IMR-90 (cell line): ENCODE results near the gene MPRIP.

ENCODE experiments used
- TF ChIP-seq, protein P1 (sequence below): conservative IDR thresholded peaks from 2 replicates; pipeline ENCODE4 v1.5.1; 2012; ENCODE audit warnings: mild to moderate bottlenecking, low read depth, low read length, improper control_type of control experiment
- TF ChIP-seq, protein P2 (sequence below): fragments of 150-350 bp; IDR thresholded peaks from 2 replicates; pipeline ENCODE4 v1.6.1; 2017; ENCODE audit warnings: mild to moderate bottlenecking, antibody characterized with exemption, low read length, low read depth
- TF ChIP-seq, protein P3 (sequence below): fragments of 150-350 bp; IDR thresholded peaks from 2 replicates; pipeline ENCODE4 v1.6.1; 2016; ENCODE audit warnings: low read depth, mild to moderate bottlenecking, low read length, moderate library complexity, borderline replicate concordance

DNA sequence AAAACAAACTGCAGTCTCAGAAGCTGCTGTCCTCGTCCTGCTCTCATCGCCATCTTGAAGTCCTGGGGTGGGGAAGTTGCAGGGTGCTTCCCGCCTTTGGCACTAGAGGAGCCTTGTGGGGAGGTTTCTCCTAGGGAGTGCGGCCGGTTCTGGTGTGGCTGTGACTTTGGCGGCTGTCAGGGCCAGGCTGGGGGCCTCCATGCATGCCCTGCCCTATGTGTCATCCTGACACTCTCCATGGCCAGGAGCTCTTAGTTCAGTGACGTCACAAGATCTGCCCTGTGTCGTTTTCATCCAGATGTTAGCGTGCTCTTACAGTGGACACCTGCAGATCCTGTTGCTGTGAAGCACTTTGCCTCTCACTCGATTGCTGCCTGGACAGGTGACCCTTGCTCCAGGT is 114.3 kb downstream of the MPRIP start:
- TF ChIP-seq, protein P1, sequence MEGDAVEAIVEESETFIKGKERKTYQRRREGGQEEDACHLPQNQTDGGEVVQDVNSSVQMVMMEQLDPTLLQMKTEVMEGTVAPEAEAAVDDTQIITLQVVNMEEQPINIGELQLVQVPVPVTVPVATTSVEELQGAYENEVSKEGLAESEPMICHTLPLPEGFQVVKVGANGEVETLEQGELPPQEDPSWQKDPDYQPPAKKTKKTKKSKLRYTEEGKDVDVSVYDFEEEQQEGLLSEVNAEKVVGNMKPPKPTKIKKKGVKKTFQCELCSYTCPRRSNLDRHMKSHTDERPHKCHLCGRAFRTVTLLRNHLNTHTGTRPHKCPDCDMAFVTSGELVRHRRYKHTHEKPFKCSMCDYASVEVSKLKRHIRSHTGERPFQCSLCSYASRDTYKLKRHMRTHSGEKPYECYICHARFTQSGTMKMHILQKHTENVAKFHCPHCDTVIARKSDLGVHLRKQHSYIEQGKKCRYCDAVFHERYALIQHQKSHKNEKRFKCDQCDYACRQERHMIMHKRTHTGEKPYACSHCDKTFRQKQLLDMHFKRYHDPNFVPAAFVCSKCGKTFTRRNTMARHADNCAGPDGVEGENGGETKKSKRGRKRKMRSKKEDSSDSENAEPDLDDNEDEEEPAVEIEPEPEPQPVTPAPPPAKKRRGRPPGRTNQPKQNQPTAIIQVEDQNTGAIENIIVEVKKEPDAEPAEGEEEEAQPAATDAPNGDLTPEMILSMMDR, result no peak
- TF ChIP-seq, protein P2, sequence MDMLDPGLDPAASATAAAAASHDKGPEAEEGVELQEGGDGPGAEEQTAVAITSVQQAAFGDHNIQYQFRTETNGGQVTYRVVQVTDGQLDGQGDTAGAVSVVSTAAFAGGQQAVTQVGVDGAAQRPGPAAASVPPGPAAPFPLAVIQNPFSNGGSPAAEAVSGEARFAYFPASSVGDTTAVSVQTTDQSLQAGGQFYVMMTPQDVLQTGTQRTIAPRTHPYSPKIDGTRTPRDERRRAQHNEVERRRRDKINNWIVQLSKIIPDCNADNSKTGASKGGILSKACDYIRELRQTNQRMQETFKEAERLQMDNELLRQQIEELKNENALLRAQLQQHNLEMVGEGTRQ, result no peak
- TF ChIP-seq, protein P3, sequence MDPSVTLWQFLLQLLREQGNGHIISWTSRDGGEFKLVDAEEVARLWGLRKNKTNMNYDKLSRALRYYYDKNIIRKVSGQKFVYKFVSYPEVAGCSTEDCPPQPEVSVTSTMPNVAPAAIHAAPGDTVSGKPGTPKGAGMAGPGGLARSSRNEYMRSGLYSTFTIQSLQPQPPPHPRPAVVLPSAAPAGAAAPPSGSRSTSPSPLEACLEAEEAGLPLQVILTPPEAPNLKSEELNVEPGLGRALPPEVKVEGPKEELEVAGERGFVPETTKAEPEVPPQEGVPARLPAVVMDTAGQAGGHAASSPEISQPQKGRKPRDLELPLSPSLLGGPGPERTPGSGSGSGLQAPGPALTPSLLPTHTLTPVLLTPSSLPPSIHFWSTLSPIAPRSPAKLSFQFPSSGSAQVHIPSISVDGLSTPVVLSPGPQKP, result no peak
